ENCODE measurements around the gene PLD5.

The PLD5 gene

GRCh38 chr1:242033447-242033846, 491.1 kb downstream of the PLD5 start:
- no peak for DNase-seq
